ENCODE measurements around the gene PTPRH. TPM values are rescaled to one million over a fixed set of nuclear protein-coding genes. Genes with fewer than 3 reads are reported as not detected.

The PTPRH gene
- polyA plus RNA-seq, 1 experiment: 4.3 TPM

DNA sequence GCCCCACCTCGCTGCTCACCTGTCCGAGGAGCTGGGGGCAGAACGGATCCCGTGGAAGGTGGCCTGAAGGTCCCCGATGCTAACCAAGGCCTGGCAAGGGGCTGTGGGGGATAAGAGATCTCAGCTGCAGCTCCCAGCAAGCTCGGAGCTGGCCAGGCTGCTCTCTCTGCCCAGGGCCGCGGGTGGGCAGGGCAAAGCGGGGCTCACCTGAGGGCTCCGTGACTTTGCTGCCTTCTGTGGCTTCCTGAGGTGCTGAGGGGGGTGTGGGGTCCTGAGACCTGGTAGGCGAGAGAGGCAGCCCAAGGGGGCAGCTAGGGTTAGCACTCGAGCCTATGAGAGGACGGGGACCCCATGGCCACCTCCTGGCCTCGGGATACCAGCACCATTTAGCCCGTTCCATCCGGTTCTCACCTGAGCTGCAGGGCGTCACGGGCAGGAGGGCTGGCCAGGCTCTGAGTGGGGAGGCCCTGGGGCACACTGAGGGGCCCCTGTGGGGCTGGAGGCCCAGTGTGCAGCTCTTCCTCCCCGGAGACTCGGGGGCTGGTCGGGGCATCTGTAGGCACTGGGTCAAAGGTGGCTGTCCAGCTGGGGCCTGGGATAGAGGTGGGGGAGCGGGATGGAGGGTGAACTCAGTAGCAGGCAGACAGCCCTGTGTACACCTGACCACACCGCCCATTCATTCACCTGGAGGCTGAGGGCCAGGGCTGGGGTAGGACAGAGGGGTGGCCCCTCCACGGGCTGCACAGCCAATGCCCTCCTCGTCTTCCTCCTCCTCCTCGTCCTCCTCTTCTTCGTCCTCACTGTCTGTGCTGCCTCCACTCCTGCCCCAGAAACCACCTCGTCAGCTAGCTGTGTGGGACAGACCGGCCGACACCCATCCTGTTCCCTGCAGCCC, 22.3 kb upstream of the PTPRH start:
- Histone ChIP-seq H3K27me3 (ENCODE audit: control insufficient read depth, insufficient read depth, low read length) (no peaks in the 10 kb centered on the region), H3K36me3 (ENCODE audit: control insufficient read depth, insufficient read depth, low read length) (peaks cover 34% of the 10 kb centered on the region), H3K4me3 (ENCODE audit: low read depth, low read length) (no peak overlapping the region)
- ChIA-PET POLR2A (no interaction called here), CTCF (no interaction called here)
- DNase-seq (ENCODE audit: low read depth): no peak
- TF ChIP-seq, protein P1, sequence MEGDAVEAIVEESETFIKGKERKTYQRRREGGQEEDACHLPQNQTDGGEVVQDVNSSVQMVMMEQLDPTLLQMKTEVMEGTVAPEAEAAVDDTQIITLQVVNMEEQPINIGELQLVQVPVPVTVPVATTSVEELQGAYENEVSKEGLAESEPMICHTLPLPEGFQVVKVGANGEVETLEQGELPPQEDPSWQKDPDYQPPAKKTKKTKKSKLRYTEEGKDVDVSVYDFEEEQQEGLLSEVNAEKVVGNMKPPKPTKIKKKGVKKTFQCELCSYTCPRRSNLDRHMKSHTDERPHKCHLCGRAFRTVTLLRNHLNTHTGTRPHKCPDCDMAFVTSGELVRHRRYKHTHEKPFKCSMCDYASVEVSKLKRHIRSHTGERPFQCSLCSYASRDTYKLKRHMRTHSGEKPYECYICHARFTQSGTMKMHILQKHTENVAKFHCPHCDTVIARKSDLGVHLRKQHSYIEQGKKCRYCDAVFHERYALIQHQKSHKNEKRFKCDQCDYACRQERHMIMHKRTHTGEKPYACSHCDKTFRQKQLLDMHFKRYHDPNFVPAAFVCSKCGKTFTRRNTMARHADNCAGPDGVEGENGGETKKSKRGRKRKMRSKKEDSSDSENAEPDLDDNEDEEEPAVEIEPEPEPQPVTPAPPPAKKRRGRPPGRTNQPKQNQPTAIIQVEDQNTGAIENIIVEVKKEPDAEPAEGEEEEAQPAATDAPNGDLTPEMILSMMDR (IDR thresholded peaks at IDR 0.05; ENCODE audit: insufficient read depth, low read depth, low read length): no peak

DNA sequence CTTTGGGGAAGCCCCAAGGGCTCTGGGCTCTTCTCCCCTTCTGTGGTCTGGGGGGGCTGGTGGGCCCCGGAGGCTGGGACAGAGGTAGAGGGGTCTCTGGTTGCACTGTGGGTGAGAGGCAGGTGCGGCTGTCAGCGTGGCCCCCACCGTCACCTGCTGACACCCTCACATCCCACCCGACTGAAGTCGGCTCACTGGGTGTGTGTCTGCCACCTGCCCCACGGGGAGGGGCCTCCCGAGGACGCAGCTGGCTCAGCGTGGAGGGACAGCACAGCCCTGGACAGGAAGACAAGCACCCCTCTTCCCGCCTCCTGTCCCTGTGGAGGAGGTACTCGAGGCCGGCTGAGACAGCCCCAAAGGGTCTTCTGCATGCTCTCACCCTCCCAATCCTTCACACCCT, 21.5 kb upstream of the PTPRH start:
- DNase-seq (ENCODE audit: low read depth): no peak
- ChIA-PET CTCF (no interaction called here), POLR2A (no interaction called here)
- TF ChIP-seq, protein P1 (IDR thresholded peaks at IDR 0.05; ENCODE audit: insufficient read depth, low read depth, low read length): no peak
- H3K36me3 ChIP-seq (ENCODE audit: control insufficient read depth, insufficient read depth, low read length): peaks cover 33% of the 10 kb centered on the region
- no peaks in the 10 kb centered on the region for H3K27me3 ChIP-seq (ENCODE audit: control insufficient read depth, insufficient read depth, low read length)
- no peak overlapping the region for H3K4me3 ChIP-seq (ENCODE audit: low read depth, low read length)

DNA sequence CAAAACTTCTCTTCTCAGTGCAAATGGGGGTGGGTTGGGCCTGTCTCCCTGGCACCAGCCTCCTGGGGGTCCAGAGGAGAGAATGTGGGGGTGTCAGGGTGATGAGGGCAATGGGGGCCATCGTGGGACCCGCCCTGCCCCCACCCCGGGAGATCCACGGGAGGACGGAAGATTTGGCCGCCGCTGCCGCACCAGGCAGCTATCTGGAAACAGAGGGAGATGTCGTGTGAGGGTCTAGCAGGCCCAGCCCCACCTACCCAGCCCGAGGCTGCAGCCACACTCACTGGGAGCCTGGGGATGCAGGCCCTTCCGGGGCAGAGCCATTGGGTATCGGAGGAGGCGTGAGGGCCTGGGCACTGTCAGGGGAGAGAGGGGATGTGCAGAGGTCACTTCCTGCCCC, 21.0 kb upstream of the PTPRH start:
- DNase-seq (ENCODE audit: low read depth): no peak
- TF ChIP-seq, protein P1 (IDR thresholded peaks at IDR 0.05; ENCODE audit: insufficient read depth, low read depth, low read length): no peak
- H3K36me3 ChIP-seq (ENCODE audit: control insufficient read depth, insufficient read depth, low read length): peaks cover 34% of the 10 kb centered on the region
- CTCF ChIA-PET: no interaction called here
- H3K27me3 ChIP-seq (ENCODE audit: control insufficient read depth, insufficient read depth, low read length): no peaks in the 10 kb centered on the region
- H3K4me3 ChIP-seq (ENCODE audit: low read depth, low read length): no peak overlapping the region
- POLR2A ChIA-PET: interaction anchor here (0.5 kb wide), 1 partner anchor 394 kb away, joined by 9 read pairs; the partner anchor contains the start of gene ZNF784

DNA sequence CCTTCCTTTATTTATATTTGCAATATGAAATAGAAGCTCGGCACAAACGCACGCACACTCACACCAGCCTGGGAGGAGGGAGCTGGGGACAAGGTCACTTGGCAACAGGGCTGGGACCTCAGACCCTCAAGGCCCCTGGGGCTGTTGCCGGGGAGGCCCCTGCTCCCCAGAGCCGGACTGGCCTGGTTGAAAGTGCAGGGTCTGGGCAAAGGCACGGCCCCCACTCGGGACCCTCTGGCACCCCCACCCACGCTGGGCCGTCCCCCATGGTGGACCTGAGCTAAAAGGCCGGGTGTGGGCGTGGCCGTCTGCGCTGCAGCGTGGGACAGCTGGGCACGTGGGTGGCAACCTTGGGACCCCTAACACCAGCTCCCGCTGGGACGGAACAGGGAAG, 20.5 kb upstream of the PTPRH start:
- no peaks in the 10 kb centered on the region for H3K27me3 ChIP-seq (ENCODE audit: control insufficient read depth, insufficient read depth, low read length)
- TF ChIP-seq, protein P1 (IDR thresholded peaks at IDR 0.05; ENCODE audit: insufficient read depth, low read depth, low read length): no peak
- ChIA-PET CTCF (no interaction called here), POLR2A (interaction anchor here (0.5 kb wide), 1 partner anchor 394 kb away, joined by 9 read pairs; the partner anchor contains the start of gene ZNF784)
- H3K36me3 ChIP-seq (ENCODE audit: control insufficient read depth, insufficient read depth, low read length): peaks cover 32% of the 10 kb centered on the region
- no peak overlapping the region for H3K4me3 ChIP-seq (ENCODE audit: low read depth, low read length)
- DNase-seq (ENCODE audit: low read depth): no peak

DNA sequence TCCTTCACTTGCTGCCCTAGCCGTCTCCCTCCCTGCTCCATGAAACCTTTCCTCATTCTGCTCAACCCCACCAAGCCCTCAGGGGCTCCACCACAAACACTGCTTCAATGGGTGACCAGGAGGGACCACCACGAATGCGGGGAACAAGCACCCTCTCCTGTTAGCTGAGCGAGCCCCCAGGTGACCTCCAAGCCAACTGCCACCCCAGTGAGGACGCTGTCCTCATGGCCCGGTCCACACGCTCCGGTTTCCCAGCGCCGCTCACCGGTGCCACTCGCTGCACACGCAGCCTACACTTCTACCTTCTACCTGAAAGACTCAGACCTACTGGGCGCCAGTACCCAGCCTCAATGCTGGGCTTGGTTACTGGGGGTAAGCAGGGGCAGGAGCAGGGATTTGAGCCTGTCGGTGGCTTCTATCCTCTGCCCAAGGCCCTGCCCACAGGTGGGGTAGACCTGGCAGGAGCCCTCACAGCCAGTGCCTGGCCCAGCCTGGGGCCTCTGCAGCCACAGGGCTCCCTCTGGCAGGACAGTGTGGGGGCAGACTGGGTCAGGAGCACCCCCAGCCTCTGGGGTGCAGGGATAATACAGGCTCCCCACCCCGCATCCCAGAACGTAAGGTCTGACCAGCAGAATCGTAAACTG, 20.0 kb upstream of the PTPRH start:
- DNase-seq (ENCODE audit: low read depth): no peak
- Histone ChIP-seq H3K36me3 (ENCODE audit: control insufficient read depth, insufficient read depth, low read length) (peaks cover 32% of the 10 kb centered on the region), H3K27me3 (ENCODE audit: control insufficient read depth, insufficient read depth, low read length) (no peaks in the 10 kb centered on the region)

More for the DNA sequence above, 20.0 kb upstream of the PTPRH start:
- TF ChIP-seq, protein P1 (IDR thresholded peaks at IDR 0.05; ENCODE audit: insufficient read depth, low read depth, low read length): no peak
- H3K4me3 ChIP-seq (ENCODE audit: low read depth, low read length): no peak overlapping the region
- POLR2A ChIA-PET: no interaction called here
- CTCF ChIA-PET: no interaction called here
